HG03060 (cell line): ENCODE data around the gene NOS1AP.

Experiments
- ATAC-seq: cut with Tn5 transposase; IDR thresholded peaks from one replicate; pipeline ENCODE4 v1.9.1; 2021; ENCODE audit warnings: low read depth, moderate number of reproducible peaks; ENCODE audit not compliant: unreplicated experiment

Gene NOS1AP

GRCh38 chr1:162210196-162210595 lies 140.7 kb downstream of the NOS1AP start:
- ATAC-seq, result no peak

- ATAC-seq, result no peak
Measured at GRCh38 chr1:162212713-162213112, 143.2 kb downstream of the NOS1AP start.

- ATAC-seq, result no peak
Measured at GRCh38 chr1:162213281-162213912, 143.9 kb downstream of the NOS1AP start.

DNA sequence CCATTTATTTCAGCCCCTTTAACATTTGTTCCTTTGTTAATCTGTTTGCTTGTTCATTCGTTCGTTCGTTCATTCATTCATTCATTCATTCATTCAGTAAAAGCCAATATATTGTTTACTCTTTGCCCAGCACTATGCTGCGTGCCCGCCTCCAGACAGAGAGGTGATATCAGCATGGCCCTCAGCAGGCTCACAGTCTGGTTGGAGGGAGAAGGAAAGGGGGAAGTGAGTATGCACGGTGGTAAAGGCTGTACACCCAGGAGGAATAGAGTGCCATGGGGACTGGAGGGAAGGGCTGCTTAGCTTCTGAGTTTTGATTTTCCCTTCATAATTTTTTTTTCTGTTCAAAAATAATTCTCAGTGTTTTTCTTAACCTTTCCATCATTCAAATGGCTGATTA lies 144.7 kb downstream of the NOS1AP start:
- ATAC-seq, result no peak

- no peak for ATAC-seq
Measured at GRCh38 chr1:162215902-162216301, 146.4 kb downstream of the NOS1AP start.

DNA sequence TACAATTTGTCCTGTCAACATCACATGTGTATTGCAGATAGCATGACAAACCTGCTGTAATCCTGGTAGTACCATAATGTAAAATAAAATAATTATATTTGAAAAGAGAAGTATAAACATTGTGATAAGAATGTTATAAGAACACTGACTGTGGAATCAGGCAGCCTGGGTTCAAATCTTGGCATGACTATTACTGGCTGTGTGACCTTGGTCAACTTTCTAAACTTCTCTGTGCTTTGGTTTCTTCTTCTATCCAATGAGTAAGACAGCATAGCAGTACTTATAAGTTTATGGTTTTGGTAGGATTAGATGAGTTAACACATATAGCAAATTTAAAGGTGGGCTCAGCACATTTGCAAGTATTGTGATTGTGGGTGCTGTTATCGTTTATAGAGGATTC lies 147.1 kb downstream of the NOS1AP start:
- ATAC-seq, result no peak

GRCh38 chr1:162217706-162218105 lies 148.2 kb downstream of the NOS1AP start:
- ATAC-seq, result no peak

GRCh38 chr1:162218546-162218945 lies 149.1 kb downstream of the NOS1AP start:
- no peak for ATAC-seq

GRCh38 chr1:162218975-162219374 lies 149.5 kb downstream of the NOS1AP start:
- ATAC-seq, result no peak

- ATAC-seq, result no peak
Measured at GRCh38 chr1:162219461-162219860, 150.0 kb downstream of the NOS1AP start.

DNA sequence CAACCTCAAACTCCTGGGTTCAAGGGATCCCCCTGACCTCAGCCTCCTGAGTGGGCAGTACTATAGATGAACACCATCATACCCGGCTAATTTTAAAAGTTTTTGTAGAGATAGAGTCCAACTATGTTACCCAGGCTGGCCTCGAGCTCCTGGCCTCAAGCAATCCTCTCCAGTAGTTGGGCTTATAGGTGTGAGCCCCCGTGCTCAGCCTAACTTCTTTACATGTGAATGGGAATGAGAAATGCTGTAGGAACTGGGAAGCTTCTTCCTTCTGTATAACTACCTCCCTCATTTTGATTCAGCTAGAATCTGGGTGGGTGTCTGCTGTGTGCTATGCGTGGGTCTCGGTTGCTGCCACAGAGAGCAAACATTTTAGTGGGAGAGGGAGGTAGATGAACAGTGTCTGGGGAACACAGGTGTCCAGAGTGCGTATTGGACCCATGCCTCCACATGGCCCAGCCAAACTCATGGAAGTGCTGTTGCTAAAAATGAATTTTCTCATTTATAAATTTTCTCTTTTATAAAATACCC lies 150.6 kb downstream of the NOS1AP start:
- no peak for ATAC-seq

- ATAC-seq, result no peak
Measured at GRCh38 chr1:162222014-162222413, 152.5 kb downstream of the NOS1AP start.

DNA sequence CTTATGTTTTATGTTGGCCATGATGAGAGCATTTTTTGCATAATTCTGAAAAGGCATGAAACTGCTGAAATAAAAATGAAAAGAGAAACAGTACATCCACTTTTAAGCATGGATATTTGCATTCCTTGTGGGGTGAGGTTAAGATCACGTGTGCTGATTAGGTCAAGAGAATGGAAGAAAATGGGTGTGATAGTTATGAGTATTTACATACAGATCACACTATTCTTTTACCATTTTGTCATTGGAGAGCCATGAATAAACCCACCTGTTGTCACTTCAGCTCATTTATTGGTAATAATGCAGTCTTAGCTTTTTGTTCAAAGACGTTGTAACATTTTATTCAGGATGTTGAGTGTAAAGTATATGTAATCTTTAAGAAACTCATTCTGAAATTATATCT lies 153.2 kb downstream of the NOS1AP start:
- ATAC-seq, result no peak

- no peak for ATAC-seq
Measured at GRCh38 chr1:162223488-162223887, 154.0 kb downstream of the NOS1AP start.

GRCh38 chr1:162224267-162224666 lies 154.8 kb downstream of the NOS1AP start:
- ATAC-seq, result no peak

DNA sequence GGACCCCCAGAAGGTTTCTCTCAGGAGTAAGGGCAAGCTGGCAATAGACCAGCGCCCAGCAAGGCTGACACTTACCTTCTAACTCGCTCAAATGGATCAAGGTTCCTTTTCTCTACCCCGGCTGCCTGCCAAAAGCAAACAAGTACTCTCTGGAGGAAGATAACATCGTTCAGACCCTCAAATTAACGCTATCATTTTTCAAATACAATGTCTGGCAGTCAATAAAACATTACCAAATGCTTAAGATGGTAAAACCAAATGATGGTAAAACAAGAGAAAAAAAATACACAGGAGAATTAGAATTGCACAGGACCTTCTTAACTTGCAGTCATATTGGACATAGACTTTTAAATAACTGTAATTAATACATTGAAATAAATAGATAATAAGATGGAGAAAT lies 159.1 kb downstream of the NOS1AP start:
- no peak for ATAC-seq

DNA sequence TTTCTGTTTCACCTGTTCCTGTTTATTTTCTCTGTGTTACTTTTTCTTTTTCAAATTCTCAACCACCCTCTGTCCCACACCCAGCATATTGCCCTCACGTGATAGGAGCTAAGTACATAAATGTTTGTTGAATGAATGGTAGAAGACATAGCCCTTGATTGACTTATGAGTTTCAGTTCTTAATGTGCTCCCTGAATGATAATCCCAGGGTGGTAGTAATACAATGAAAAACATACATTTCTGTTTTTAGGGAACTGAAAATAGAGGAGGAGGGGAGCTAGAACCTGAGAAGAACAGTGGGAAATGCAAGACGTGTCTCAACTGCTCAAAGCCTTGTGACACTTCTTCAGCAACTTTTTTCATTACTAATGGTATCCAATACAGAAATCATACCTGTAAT lies 160.1 kb downstream of the NOS1AP start:
- no peak for ATAC-seq

DNA sequence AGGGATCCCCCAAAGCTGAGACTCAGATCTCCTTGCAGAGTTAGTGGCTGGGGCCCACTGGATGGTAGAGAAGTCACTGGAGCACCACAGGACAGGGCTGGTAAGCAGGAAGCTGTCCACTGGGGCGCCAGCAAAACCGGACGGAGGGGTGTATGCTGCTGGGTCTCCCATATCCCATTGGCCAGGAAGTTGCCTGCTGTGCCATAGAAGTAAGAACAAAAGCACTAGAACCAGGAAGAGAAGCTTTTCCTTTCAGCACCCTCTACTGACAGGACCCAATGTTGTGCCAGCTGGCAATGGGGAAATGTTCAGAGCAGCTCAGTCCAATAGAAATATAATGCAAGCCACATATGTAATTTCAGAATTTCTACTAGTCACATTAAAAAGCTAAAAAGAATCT lies 160.6 kb downstream of the NOS1AP start:
- no peak for ATAC-seq

DNA sequence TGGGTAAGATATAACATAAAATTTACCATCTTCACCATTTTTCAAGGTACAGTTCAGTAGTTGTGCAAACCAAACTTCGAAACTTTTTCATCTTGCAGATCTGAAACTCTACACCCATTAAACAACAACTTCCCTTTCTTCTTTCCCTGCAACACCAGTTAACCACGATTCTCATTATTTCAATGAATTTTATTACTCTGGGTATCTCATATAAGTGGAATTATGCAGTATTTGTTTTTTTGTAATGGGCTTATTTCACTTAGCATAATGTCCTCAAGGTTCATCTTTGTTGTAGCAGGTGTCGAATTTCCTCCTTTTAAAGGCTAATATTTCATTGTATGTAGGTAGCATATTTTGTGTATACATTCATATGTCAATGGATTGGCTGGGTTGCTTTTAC lies 161.0 kb downstream of the NOS1AP start:
- ATAC-seq, result no peak

DNA sequence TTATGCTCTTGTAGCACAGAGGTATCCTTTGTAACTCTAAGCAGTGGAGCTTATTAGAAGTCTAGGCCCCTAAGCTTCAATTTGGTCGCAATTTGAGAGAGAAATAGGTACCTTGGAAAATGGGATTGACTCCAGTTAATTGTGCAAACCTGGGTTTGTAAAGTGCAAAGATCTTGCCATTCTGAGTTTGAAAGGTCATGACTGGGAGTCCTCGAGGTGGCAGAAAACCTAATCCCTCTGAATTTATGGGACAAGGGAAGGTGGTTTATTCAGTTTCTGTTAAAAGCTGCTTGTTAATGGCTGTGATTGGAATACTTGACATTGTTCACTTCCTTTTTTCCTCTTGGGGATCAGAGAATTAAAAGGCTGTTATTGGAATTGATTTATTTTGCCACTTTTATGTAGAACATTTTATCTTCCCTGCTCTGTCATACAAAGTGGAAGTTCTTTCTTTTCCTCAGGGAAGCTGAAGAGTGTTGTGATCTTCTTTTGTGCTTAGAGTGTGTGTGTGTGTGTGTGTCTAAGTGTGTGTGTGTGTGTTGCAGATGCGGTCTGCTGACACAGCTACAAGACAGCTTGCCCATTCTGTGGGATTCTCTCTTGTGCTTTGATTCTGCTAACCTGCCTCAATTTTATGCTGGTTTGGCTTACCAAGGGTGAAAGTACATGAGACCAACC lies 162.7 kb downstream of the NOS1AP start:
- no peak for ATAC-seq

GRCh38 chr1:162233066-162233465 lies 163.6 kb downstream of the NOS1AP start:
- ATAC-seq, result no peak

GRCh38 chr1:162233937-162234336 lies 164.4 kb downstream of the NOS1AP start:
- ATAC-seq, result no peak
